Prostate gland (tissue), 2 donors: ENCODE data around the gene SULT1A1.
"Not testable (repeated sequence)": the region's sequence is repeated elsewhere in the genome, so short reads cannot be mapped to it uniquely, and the experiment has no call there.

Experiments
- POLR2A ChIP-seq: fragments of 450-650 bp; IDR thresholded peaks from one replicate; pipeline ENCODE4 v1.6.1; 2016; ENCODE audit warnings: antibody characterized with exemption, mild to moderate bottlenecking
- TF ChIP-seq, protein P1 (sequence below), 4 experiments: fragments of 200-600 bp in 2 of 4; fragments of 450-650 bp in 2 of 4; sonication (generic) in 2 of 4; IDR thresholded peaks; 1 replicate in 3 of 4; 2 replicates in 1 of 4; pipeline ENCODE4 v1.5.1; 2016 to 2019; ENCODE audit warnings: antibody characterized with exemption in 4 of 4, mild to moderate bottlenecking in 2 of 4, moderate library complexity in 2 of 4

DNA sequence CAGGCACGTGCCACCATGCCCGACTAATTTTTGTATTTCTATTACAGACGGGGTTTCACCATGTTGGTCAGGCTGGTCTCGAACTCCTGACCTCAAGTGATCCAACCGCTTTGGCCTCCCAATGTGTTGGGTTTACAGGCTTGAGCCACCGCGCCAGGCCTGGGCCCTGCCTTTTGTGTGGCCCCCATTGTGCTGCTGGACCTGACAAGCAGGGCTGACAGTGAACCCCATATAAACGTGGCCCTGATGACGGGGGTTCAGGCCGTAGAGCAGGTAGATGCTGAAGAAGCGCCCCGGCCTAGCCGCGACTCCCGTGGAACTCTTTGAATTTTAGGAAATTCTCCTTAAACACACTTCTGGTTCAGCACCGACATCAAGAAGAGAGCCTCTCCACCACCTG, 4.7 kb upstream of the SULT1A1 start:
- TF ChIP-seq, protein P1, sequence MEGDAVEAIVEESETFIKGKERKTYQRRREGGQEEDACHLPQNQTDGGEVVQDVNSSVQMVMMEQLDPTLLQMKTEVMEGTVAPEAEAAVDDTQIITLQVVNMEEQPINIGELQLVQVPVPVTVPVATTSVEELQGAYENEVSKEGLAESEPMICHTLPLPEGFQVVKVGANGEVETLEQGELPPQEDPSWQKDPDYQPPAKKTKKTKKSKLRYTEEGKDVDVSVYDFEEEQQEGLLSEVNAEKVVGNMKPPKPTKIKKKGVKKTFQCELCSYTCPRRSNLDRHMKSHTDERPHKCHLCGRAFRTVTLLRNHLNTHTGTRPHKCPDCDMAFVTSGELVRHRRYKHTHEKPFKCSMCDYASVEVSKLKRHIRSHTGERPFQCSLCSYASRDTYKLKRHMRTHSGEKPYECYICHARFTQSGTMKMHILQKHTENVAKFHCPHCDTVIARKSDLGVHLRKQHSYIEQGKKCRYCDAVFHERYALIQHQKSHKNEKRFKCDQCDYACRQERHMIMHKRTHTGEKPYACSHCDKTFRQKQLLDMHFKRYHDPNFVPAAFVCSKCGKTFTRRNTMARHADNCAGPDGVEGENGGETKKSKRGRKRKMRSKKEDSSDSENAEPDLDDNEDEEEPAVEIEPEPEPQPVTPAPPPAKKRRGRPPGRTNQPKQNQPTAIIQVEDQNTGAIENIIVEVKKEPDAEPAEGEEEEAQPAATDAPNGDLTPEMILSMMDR (IDR thresholded peaks at IDR 0.05) = not testable (repeated sequence)
- not testable (repeated sequence) for TF ChIP-seq POLR2A
